GM21717 (cell line): ENCODE data around the gene SPDYE17.
"Not testable (repeated sequence)": the region's sequence is repeated elsewhere in the genome, so short reads cannot be mapped to it uniquely, and the experiment has no call there.

Experiments
- ATAC-seq: cut with Tn5 transposase; IDR thresholded peaks from one replicate; pipeline ENCODE4 v1.9.1; 2021; ENCODE audit warnings: mild to moderate bottlenecking, moderate library complexity; ENCODE audit not compliant: unreplicated experiment

Gene SPDYE17, protein sequence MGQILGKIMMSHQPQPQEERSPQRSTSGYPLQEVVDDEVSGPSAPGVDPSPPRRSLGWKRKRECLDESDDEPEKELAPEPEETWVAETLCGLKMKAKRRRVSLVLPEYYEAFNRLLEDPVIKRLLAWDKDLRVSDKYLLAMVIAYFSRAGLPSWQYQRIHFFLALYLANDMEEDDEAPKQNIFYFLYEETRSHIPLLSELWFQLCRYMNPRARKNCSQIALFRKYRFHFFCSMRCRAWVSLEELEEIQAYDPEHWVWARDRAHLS

DNA sequence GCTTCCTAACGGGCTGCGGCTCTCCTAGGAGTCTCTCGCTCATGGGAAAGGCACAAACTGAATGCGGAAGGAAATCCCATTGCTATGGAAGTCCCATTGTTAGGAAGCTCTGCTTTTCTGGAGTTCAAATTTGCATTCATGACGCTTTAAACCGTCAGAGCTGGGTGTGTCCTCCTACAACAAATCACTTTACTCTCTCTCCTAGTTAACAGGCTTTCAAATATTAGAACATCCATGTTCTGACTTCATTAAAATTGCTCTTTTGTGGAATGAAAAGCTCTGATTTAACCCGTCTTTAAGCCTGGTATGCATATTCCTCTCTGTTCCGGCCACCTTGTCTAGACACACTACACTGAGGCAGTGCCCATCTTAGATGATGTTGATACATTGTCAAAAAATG lies at the start of gene SPDYE17:
SPDYE17 (minus strand) TSS at position 101 of the 400 bp plus-strand sequence. CDS start 1,791 bp downstream, outside the sequence.
- not testable (repeated sequence) for ATAC-seq

DNA sequence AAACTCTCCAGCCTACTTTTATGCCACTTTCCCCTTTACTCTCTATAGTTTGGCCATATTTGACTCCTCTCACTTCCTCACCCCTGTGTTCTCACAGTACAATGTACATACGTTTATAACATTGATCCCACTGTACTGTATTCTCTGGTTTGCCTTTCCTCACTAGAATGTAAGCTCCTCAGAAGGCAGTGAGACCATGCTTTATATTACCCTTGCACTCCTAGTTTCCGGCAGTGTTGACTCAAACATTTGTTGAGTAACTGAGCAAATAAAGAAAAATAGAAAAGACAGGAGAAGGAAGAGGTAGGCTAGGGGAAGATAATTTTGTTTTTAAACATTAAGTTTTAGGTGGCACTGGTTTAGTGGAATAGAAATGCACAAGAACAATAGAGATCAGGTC lies 48.1 kb upstream of the SPDYE17 start:
- ATAC-seq: not testable (repeated sequence)

DNA sequence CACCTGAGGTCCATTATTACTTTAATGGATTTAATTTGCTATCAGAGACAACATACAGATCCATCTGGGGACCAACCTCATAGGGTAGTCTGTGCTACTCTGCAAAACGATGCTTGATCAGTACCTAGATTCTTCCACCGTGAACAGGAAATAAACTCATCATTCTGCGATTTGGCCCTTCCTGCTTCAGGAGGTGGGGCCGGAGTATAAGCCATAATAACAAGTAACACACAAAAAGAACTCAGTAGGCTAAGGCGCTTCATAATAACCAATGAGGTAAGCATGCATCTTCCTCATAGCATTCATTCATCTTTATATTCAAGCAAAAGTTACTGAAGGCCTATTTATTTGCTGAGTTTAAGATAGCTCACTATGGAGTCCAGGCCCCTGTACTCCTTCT lies 47.5 kb upstream of the SPDYE17 start:
- not testable (repeated sequence) for ATAC-seq

DNA sequence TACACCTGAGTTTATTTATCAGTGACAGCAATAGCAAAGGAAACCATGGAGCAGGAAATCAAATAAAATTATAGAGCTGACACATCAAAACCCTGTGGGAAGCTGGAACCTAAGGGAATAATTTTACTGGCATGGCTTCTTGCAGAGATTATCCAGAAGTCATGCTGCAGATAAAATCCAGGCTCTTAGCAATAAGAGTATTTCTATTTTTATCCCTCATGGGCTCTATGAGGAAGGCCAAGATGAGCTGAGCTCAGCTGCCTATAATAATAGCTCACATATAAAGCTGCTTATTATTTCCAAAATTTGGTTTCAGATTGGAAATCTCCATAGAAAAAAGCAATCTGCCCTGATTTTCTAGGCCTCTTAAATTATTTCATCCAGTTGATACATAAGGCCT lies 47.0 kb upstream of the SPDYE17 start:
- not testable (repeated sequence) for ATAC-seq

DNA sequence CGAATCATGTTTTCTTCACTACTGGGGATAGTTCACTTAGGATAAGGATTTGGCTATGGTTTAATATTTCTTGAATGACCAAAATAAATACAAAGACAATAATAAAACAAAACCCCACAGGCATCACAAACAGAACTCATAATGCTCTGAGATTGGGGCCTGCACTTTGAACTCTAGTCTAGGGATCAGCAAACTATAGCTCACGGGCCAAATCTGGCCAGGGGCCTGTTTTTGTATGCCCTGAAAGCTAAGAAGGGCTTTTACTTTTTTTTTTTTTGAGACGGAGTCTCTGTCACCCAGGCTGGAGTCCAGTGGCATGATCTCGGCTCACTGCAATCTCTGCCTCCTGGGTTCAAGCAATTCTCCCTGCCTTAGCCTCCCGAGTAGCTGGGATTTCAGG lies 44.9 kb upstream of the SPDYE17 start:
- not testable (repeated sequence) for ATAC-seq

DNA sequence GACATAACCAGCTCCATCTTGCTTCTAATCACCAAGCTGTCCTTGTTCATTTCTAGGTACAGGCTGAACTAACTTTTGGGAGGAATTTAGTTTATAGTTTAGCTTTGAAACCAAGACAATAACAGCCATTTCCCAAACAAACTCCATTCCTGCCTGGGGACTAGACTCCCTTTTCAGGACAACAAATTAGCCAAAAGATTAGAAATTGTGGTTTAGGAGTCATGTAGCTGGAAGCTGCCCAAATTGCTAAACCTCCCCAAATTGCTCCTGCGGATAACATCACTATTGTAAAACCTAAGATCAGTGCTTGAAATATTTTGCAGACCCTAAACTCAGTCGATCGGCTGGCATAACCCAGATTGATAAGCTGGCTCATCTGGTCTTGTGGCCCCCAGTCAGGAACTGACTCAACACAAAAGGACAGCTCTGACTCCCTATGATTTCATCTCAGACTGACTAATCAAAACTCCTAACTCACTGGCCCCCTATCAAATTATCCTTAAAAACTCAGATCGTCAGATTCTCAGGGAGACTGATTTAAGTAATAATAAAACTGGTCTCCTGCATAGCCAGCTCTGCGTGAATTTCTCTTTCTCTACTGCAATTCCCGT lies 42.7 kb upstream of the SPDYE17 start:
- ATAC-seq: not testable (repeated sequence)

DNA sequence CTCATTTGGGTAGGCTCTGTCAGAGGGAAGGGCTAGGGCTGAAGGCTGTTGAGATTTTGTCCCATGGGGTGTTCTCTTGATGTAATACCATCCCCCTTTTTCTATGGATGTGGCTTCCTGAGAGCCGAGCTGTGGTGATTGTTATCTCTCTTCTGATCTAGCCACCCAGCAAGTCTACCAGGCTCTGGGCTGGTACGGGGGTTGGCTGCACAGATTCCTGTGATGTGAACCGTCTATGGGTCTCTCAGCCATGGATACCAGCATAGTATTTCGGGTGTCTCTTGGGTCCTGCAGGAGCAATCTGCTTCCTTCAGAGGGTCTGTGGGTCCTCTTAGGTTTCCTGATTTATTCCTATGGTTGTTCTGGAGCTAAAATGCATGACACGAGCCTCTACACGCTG lies 38.9 kb upstream of the SPDYE17 start:
- not testable (repeated sequence) for ATAC-seq

DNA sequence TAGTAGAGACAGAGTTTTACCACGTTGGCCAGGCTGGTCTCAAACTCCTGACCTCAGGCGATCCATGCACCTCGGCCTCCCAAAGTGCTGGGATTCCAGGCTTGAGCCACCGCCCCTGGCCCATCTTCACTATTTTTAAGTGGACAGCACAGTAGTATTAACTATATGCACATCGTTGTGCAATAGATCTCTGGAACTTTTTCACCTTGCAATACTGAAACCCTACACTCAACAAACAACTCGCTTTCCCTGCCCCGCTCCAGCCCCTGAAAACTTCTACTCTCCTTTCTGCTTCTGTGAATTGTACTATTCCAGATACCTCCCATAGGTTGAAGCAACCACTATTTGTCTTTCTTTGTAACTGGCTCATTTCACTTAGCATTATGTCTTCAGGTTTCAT lies 33.7 kb upstream of the SPDYE17 start:
- not testable (repeated sequence) for ATAC-seq

DNA sequence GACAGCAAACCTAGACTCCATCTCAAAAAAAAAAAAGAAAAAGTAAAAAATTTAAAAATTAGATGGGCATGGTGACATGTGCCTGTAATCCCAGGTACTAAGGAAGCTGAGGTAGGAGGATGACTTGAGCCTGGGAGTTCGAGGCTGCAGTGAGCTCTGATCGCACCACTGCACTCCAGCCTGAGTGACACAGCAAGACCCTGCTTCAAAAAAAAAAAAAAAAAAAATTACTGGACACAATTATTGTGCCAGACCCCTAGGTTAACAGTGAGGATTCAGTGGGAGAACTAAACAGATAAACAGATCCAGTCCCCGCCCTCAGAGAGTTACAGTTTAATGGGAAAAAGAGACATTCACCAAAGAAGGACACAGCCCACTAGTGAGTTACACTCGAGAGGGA lies 31.6 kb upstream of the SPDYE17 start:
- not testable (repeated sequence) for ATAC-seq

DNA sequence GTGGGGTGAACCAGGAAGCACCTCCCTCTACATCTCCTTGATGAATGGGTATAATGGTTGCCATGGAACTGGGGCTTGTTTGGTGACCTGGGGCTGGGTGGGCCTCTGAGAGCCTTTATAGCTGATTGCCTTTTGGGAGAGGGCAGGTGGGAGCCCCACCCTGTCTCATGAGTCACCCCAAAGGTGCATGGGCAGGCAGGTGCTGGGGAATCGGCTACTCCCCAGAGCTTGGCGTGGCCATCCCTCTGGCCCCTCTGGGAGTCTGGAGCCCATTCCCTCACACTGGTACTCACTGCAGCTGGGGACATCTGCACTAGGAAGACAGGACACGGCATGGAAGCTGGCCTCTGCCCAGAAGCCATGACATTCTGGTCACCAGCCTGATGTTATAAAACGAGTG lies 30.4 kb upstream of the SPDYE17 start, which contains the start of gene SPDYE18:
SPDYE18 (minus strand) TSS at position 2 of the 400 bp plus-strand sequence. CDS start 2,046 bp downstream, outside the sequence.
- not testable (repeated sequence) for ATAC-seq

DNA sequence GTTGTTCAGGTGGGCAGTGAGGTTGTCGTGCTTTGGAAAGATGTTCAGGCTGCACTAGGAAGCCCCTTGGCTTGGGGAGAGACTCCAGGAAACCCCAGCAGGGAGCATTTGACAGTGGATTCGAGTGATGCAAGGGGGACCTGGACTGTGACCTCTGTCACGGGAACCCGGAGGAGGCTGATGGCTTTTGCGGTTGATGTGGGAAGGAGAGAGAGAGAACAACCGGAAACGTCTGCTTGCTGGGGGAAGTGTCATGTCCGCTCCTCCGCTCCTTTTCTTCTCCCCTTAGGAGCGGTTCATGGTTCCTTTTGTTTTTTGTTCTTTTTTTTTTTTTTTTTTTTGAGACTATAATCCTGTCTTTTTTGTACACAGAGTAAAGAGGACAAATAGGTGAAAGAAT lies 5.8 kb downstream of the SPDYE17 start:
- not testable (repeated sequence) for ATAC-seq

DNA sequence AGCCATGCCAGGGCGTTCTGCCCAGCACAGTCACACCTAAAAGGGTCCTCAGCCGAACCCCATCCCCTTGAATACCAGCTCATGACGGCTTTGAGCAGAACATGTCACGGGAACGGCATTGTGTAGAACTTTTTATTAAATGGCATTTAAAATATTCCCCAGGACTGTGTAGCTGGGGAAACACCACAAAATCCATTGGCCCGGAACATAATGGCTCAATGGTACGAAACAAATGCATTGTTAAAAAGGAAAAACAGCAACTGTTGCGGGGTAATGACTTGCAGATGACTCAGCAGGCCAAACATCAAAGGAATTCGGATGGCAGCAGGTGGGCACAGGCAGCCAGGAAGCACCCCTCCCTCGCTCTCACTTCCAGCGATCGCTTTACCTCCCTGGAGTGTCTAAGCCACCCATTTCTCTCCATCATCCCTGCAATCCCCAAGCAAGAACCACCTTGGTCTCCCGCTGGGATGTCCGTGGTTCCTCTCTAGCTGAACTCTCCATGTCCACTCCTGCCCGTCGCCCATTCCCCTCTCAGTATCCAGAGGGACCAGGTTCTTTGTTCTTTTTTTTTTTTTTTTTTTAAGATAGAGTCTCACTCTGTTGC lies 22.0 kb downstream of the SPDYE17 start:
- ATAC-seq: not testable (repeated sequence)

DNA sequence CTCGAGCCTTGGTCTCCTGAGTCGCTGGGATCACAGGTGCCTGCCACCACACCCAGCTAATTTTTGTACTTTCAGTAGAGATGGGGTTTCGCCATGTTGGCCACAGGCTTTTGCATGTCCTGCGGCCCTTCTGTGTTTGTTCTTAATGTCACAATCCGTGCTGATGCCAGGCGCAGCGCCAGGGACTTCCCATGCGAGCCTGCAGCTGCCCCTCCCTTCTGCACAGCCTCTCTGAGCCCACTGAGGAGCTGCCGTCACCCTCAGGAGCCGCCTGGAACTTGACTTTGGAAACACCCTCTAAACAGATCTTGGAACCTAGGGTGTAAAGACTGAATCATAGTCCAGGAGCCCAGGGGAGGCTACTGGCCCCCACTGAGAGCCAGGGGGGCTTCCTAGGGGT lies 24.2 kb downstream of the SPDYE17 start:
- ATAC-seq: not testable (repeated sequence)

DNA sequence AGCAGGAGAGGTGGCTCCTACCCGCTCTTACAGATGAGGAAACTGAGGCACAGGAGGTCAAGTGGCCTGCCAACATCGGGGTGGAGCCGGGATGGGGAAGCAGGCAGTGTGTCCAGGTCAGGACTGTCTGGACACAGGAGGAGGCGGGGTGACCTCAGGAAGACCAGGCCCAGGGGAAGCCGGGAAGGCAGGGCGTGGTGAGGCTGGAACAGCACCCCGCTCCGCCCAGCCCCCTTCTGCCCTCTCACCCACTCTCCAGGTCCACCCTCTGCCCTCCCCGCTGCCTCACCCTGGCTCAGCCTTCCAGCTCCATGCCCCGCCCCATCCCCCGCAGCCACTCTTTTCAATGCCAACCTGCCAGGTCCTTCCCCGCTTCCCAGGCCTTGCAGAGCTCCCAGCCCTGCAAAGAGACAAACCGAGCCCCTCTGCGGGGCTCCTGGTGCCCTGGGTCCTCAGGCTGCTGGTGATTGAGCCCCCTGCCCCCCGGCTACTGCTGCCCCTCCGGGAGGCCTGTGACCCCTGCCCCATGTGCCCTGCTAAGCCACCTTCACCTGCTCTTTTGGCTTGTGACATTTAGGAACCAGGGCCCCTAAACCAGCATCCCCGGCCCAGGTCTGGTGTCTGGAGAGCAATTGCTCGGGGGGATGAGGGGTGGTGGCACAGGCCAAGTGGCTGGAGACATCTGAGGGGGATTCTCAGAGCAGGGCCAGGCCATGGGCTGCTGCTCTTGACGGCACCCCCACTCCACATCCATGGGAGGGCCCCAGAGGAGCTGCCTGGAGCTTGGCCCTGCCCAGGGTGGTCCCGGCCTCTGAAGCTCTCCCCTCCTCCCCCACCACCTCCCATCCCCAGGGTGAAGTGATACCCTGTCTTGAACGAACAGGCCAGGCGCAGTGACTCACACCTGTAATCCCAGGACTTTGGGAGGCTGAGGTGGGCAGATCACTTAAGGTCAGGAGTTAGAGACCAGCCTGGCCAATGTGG lies 25.7 kb downstream of the SPDYE17 start:
- ATAC-seq: not testable (repeated sequence)

DNA sequence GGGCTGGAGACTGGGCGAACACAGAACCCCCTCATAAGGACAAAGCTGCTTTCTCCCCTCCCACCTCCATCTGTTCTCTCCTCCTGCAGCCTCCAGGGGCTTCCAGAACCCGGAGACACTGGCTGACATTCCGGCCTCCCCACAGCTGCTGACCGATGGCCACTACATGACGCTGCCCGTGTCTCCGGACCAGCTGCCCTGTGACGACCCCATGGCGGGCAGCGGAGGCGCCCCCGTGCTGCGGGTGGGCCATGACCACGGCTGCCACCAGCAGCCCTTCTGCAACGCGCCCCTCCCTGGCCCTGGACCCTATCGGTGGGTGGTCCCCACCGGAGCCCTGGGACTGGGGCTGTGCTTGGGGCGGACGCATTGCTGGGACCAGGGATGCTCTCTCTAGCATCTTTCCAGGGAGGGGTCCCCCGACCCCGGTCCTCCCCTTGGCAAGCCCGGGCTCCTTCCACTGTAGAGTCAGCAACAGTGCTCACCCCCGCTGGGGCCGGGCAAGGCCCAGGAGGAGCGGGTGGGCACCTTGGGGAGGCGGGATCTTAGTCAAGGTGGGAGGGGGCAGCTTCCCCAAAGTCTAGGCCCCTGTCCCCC lies 26.6 kb downstream of the SPDYE17 start:
- not testable (repeated sequence) for ATAC-seq

DNA sequence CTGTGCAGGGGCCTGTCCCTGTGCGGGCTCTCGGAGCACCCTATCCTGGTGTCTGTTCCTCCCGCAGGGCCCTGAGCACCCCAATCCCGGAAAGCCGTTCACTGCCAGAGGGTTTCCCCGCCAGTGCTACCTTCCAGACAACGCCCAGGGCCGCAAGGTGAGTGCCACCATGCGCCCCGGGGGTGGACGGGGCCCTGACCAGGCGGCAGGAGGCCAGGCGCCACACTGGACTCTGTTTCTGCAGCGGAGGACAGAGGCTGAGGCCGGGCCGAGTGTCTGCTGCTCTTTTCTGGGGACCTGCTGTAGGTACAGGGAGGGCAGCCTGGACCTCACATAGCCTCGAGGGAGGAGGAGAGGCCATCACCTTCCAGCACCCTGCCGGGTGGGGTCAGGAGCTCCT lies 28.0 kb downstream of the SPDYE17 start:
- not testable (repeated sequence) for ATAC-seq

DNA sequence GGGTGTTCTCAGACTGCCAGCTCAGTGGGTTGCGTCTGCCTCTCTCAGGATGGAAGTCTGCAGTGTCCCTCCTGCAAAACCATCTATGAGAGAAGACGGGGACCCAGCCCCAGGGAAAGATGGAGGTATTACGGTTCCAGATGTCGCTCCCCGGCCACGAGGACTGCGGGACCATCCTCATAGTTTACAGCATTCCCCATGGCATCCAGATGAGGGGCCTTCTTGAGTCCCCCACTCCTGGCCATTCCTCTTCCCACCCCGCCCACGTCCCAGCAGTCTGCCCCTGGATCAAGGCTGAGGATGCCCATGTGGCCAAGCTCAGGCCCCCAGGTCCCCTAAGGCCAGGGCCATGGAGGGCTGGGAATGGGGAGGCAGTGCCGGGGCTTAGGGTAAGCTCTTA lies 28.9 kb downstream of the SPDYE17 start:
- ATAC-seq: not testable (repeated sequence)

DNA sequence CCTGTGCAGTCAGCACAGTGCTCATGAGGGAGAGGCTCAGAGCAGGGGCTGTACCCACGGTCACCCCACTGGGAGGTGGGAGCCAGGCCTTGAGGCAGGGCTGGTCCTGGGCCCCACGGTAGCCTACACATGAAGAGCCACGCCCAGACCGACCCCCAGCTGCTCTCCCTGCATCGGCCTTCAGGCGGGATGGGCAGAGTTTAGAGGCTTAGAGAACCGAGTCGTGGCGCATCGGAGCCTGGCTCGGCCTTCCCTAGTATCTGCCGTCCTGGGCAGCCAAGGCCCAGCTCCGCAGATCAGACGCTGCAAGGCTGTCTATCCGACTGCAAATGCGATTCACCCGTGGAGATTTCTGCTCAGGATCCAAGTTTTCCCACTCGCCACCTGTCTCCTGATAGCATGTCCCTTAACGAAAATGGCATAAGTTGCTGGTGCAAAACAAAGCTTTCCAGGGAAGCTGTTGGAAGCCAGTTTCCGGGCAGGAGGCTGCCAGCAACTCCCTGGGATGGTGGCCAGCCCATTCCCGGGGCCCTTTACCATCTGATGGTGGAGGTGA lies 29.4 kb downstream of the SPDYE17 start:
- not testable (repeated sequence) for ATAC-seq

DNA sequence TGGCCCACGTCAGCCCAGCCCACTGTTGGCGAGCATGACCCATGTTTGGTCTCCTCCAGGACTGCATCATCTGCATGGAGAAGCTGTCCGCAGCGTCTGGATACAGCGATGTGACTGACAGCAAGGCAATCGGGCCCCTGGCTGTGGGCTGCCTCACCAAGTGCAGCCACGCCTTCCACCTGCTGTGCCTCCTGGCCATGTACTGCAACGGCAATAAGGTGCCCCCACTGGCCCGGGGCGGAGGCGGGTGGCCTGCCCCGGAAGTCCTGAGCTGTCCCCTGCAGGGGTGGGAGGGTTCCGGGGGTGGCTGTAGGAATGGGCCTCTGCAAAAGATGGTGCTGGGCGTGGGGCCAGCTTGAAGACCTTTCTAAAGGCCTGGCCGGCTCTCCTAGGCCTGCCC lies 30.1 kb downstream of the SPDYE17 start:
- not testable (repeated sequence) for ATAC-seq
